Gastrocnemius medialis (tissue), 4 donors: ENCODE measurements around the gene FAM167B.

ENCODE experiments used
- CTCF ChIP-seq, 5 experiments: fragments of 450-650 bp in 3 of 5; fragments of 200-600 bp in 2 of 5; sonication (generic) in 2 of 5; IDR thresholded peaks in 4 of 5; conservative IDR thresholded peaks in 1 of 5; 1 replicate in 4 of 5; 2 replicates in 1 of 5; pipeline ENCODE4 v1.5.1; 2016 to 2019; ENCODE audit warnings: antibody characterized with exemption in 5 of 5, mild to moderate bottlenecking in 3 of 5, moderate library complexity in 3 of 5
- POLR2A ChIP-seq, 2 donors: fragments of 450-650 bp; IDR thresholded peaks; one replicate each; pipeline ENCODE4 v1.6.1; 2017; ENCODE audit warnings: antibody characterized with exemption in 2 of 2, mild to moderate bottlenecking in 2 of 2, moderate library complexity in 2 of 2

- TF ChIP-seq CTCF (IDR thresholded peaks at IDR 0.05 in 4 of 5, conservative IDR thresholded peaks at IDR 0.05 in 1 of 5) (no peak), POLR2A (IDR thresholded peaks at IDR 0.05) (no peak)
These were observed 39.7 kb downstream of the FAM167B start for GRCh38 chr1:32286763-32287162.
